ENCODE results near the gene CLEC4G.

CLEC4G gene

GRCh38 chr19:7718668-7719067 lies 13.2 kb downstream of the CLEC4G start:
- no peak for TF ChIP-seq GATA2 (IDR thresholded peaks at IDR 0.05; ENCODE audit: low read depth, low read length)
- TF ChIP-seq GATA3 (IDR thresholded peaks at IDR 0.05; ENCODE audit: low read depth, low read length), result no peak

GRCh38 chr19:7716762-7717161 lies 15.1 kb downstream of the CLEC4G start:
- no peak for TF ChIP-seq GATA2 (IDR thresholded peaks at IDR 0.05; ENCODE audit: low read depth, low read length)
- TF ChIP-seq GATA3 (IDR thresholded peaks at IDR 0.05; ENCODE audit: low read depth, low read length), result no peak

- TF ChIP-seq GATA2 (IDR thresholded peaks at IDR 0.05; ENCODE audit: low read depth, low read length) (no peak), GATA3 (IDR thresholded peaks at IDR 0.05; ENCODE audit: low read depth, low read length) (no peak)
These were observed 16.2 kb downstream of the CLEC4G start for GRCh38 chr19:7715671-7716070.

- TF ChIP-seq GATA2 (IDR thresholded peaks at IDR 0.05; ENCODE audit: low read depth, low read length) (no peak), GATA3 (IDR thresholded peaks at IDR 0.05; ENCODE audit: low read depth, low read length) (no peak)
These were observed 21.3 kb downstream of the CLEC4G start for GRCh38 chr19:7710616-7711015.

GRCh38 chr19:7709932-7710460 lies 21.9 kb downstream of the CLEC4G start:
- TF ChIP-seq GATA2 (IDR thresholded peaks at IDR 0.05; ENCODE audit: low read depth, low read length) (no peak), GATA3 (IDR thresholded peaks at IDR 0.05; ENCODE audit: low read depth, low read length) (no peak)

GRCh38 chr19:7706955-7707456 lies 24.9 kb downstream of the CLEC4G start:
- TF ChIP-seq GATA2 (IDR thresholded peaks at IDR 0.05; ENCODE audit: low read depth, low read length) (no peak), GATA3 (IDR thresholded peaks at IDR 0.05; ENCODE audit: low read depth, low read length) (no peak)

GRCh38 chr19:7706188-7706954 lies 25.5 kb downstream of the CLEC4G start:
- no peak for TF ChIP-seq GATA2 (IDR thresholded peaks at IDR 0.05; ENCODE audit: low read depth, low read length)
- TF ChIP-seq GATA3 (IDR thresholded peaks at IDR 0.05; ENCODE audit: low read depth, low read length), result no peak

- TF ChIP-seq GATA3 (IDR thresholded peaks at IDR 0.05; ENCODE audit: low read depth, low read length) (no peak), GATA2 (IDR thresholded peaks at IDR 0.05; ENCODE audit: low read depth, low read length) (no peak)
These were observed 26.3 kb downstream of the CLEC4G start for GRCh38 chr19:7705387-7706187.

- TF ChIP-seq GATA3 (IDR thresholded peaks at IDR 0.05; ENCODE audit: low read depth, low read length) (no peak), GATA2 (IDR thresholded peaks at IDR 0.05; ENCODE audit: low read depth, low read length) (no peak)
These were observed 27.4 kb downstream of the CLEC4G start for GRCh38 chr19:7704280-7705060.

GRCh38 chr19:7703332-7703731 lies 28.6 kb downstream of the CLEC4G start:
- TF ChIP-seq GATA2 (IDR thresholded peaks at IDR 0.05; ENCODE audit: low read depth, low read length), result no peak
- no peak for TF ChIP-seq GATA3 (IDR thresholded peaks at IDR 0.05; ENCODE audit: low read depth, low read length)

- no peak for TF ChIP-seq GATA2 (IDR thresholded peaks at IDR 0.05; ENCODE audit: low read depth, low read length)
- TF ChIP-seq GATA3 (IDR thresholded peaks at IDR 0.05; ENCODE audit: low read depth, low read length), result no peak
These were observed 30.1 kb downstream of the CLEC4G start, which contains the start of gene FCER2 for GRCh38 chr19:7701654-7702457. Gene FCER2, minus strand, starts transcription at chr19:7702131. Its CDS starts 2,371 bp downstream, at chr19:7699760.

- TF ChIP-seq GATA3 (IDR thresholded peaks at IDR 0.05; ENCODE audit: low read depth, low read length) (no peak), GATA2 (IDR thresholded peaks at IDR 0.05; ENCODE audit: low read depth, low read length) (no peak)
These were observed 30.8 kb downstream of the CLEC4G start for GRCh38 chr19:7701049-7701653.
